HepG2 (cell line): ENCODE data around the gene CCDC33.

Source experiments
- EED ChIP-seq: sonication (generic); formaldehyde crosslinking; IDR thresholded peaks from 2 replicates; pipeline ENCODE4 v1.5.0; 2020; ENCODE audit warnings: mild to moderate bottlenecking, missing genetic modification reagents
- GABPA ChIP-seq, 2 experiments: IDR thresholded peaks; 2 replicates each; pipeline ENCODE4 v1.6.1; 2011 to 2016; ENCODE audit warnings: low read depth in 2 of 2, low read length in 1 of 2, missing biosample characterization in 1 of 2, missing genetic modification characterization in 1 of 2
- HDAC6 ChIP-seq: fragments of 200-600 bp; sonication (generic); IDR thresholded peaks from 2 replicates; pipeline ENCODE4 v1.7.0; 2017; ENCODE audit warnings: mild to moderate bottlenecking, antibody characterized with exemption, low read length, low read depth
- JUND ChIP-seq: sonication (generic); formaldehyde crosslinking; IDR thresholded peaks from 2 replicates; pipeline ENCODE4 v1.8.0; 2022; ENCODE audit warnings: mild to moderate bottlenecking, missing genetic modification reagents
- NR2F2 ChIP-seq: IDR thresholded peaks from 2 replicates; pipeline ENCODE4 v1.6.1; 2012; ENCODE audit warnings: low read depth, inconsistent platforms, borderline replicate concordance
- POLR2A ChIP-seq, 2 experiments: IDR thresholded peaks; 2 replicates each; pipeline ENCODE4 v1.6.1; 2011; ENCODE audit warnings: low read depth in 2 of 2, low read length in 2 of 2, mild to moderate bottlenecking in 1 of 2, moderate library complexity in 1 of 2; ENCODE audit not compliant: insufficient read depth in 1 of 2
- RAD21 ChIP-seq: fragments of 450-650 bp; formaldehyde crosslinking; IDR thresholded peaks from 2 replicates; pipeline ENCODE4 v1.5.0; 2020; ENCODE audit warnings: mild to moderate bottlenecking
- TCF7L2 ChIP-seq: IDR thresholded peaks from 2 replicates; pipeline ENCODE4 v1.6.1; 2011; ENCODE audit warnings: mild to moderate bottlenecking, low read depth, low read length, moderate library complexity
- ZNF605 ChIP-seq: sonication (generic); formaldehyde crosslinking; IDR thresholded peaks from 2 replicates; pipeline ENCODE4 v1.8.0; 2022; ENCODE audit warnings: mild to moderate bottlenecking, missing genetic modification reagents
- TF ChIP-seq, protein P1 (sequence below): sonication (generic); formaldehyde crosslinking; IDR thresholded peaks from 2 replicates; pipeline ENCODE4 v1.4.0; 2020; ENCODE audit warnings: missing genetic modification reagents
- TF ChIP-seq, protein P2 (sequence below): sonication (generic); formaldehyde crosslinking; IDR thresholded peaks from 2 replicates; pipeline ENCODE4 v1.5.0; 2020; ENCODE audit warnings: mild to moderate bottlenecking, missing genetic modification reagents, moderate library complexity
- TF ChIP-seq, protein P3 (sequence below): sonication (generic); formaldehyde crosslinking; IDR thresholded peaks from 2 replicates; pipeline ENCODE4 v1.9.0; 2021; ENCODE audit warnings: missing genetic modification reagents, mild to moderate bottlenecking, borderline replicate concordance
- TF ChIP-seq, protein P4 (sequence below): conservative IDR thresholded peaks from 2 replicates; pipeline ENCODE4 v1.6.1; 2018; ENCODE audit warnings: missing genetic modification reagents

DNA sequence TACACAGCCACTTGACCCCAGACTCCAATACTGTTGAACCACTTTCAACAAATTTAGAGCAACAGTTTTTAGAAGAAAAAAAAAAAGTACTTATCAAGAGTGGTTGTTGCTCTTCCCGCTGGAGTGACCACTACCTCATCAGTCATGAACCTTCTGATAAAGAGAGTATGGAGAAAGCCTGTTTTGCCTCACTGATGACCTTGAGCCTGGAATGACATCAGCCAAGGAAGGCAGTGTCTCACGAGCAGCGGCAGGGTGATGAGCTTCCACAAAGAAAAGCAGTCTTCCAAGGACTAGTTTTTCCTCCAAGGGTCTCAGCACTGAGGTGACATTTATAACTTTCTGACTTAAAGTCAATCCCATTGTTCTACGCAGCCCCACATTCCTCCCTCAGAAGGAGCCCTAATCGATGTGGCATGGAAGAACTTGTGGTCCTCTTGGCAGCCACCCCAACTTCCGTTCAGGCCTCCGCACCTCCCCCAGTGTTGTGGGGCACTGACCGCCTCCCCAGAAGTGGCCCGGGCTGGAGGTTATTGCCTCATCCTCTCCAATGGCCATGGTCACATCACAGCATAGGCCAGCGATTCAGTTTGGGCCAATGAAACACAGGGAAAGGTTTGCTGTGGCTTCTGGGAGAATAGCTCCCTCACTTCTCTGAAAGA, 133.1 kb downstream of the CCDC33 start:
- TF ChIP-seq NR2F2, result no peak
- no peak for TF ChIP-seq HDAC6
- TF ChIP-seq EED (CRISPR knock-in tag), result no peak
- no peak for TF ChIP-seq TCF7L2
- TF ChIP-seq, protein P1, sequence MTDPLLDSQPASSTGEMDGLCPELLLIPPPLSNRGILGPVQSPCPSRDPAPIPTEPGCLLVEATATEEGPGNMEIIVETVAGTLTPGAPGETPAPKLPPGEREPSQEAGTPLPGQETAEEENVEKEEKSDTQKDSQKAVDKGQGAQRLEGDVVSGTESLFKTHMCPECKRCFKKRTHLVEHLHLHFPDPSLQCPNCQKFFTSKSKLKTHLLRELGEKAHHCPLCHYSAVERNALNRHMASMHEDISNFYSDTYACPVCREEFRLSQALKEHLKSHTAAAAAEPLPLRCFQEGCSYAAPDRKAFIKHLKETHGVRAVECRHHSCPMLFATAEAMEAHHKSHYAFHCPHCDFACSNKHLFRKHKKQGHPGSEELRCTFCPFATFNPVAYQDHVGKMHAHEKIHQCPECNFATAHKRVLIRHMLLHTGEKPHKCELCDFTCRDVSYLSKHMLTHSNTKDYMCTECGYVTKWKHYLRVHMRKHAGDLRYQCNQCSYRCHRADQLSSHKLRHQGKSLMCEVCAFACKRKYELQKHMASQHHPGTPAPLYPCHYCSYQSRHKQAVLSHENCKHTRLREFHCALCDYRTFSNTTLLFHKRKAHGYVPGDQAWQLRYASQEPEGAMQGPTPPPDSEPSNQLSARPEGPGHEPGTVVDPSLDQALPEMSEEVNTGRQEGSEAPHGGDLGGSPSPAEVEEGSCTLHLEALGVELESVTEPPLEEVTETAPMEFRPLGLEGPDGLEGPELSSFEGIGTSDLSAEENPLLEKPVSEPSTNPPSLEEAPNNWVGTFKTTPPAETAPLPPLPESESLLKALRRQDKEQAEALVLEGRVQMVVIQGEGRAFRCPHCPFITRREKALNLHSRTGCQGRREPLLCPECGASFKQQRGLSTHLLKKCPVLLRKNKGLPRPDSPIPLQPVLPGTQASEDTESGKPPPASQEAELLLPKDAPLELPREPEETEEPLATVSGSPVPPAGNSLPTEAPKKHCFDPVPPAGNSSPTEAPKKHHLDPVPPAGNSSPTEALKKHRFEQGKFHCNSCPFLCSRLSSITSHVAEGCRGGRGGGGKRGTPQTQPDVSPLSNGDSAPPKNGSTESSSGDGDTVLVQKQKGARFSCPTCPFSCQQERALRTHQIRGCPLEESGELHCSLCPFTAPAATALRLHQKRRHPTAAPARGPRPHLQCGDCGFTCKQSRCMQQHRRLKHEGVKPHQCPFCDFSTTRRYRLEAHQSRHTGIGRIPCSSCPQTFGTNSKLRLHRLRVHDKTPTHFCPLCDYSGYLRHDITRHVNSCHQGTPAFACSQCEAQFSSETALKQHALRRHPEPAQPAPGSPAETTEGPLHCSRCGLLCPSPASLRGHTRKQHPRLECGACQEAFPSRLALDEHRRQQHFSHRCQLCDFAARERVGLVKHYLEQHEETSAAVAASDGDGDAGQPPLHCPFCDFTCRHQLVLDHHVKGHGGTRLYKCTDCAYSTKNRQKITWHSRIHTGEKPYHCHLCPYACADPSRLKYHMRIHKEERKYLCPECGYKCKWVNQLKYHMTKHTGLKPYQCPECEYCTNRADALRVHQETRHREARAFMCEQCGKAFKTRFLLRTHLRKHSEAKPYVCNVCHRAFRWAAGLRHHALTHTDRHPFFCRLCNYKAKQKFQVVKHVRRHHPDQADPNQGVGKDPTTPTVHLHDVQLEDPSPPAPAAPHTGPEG (CRISPR knock-in tag), result no peak
- TF ChIP-seq ZNF605 (CRISPR knock-in tag), result no peak
- no peak for TF ChIP-seq RAD21 (CRISPR knock-in tag)
- no peak for TF ChIP-seq GABPA (IDR thresholded peaks at IDR 0.05; ENCODE audit: low read depth, low read length)
- TF ChIP-seq GABPA (CRISPR knock-in tag; IDR thresholded peaks at IDR 0.05; ENCODE audit: low read depth), result no peak
- TF ChIP-seq, protein P2, sequence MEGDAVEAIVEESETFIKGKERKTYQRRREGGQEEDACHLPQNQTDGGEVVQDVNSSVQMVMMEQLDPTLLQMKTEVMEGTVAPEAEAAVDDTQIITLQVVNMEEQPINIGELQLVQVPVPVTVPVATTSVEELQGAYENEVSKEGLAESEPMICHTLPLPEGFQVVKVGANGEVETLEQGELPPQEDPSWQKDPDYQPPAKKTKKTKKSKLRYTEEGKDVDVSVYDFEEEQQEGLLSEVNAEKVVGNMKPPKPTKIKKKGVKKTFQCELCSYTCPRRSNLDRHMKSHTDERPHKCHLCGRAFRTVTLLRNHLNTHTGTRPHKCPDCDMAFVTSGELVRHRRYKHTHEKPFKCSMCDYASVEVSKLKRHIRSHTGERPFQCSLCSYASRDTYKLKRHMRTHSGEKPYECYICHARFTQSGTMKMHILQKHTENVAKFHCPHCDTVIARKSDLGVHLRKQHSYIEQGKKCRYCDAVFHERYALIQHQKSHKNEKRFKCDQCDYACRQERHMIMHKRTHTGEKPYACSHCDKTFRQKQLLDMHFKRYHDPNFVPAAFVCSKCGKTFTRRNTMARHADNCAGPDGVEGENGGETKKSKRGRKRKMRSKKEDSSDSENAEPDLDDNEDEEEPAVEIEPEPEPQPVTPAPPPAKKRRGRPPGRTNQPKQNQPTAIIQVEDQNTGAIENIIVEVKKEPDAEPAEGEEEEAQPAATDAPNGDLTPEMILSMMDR (CRISPR knock-in tag), result no peak
- no peak for TF ChIP-seq JUND (CRISPR knock-in tag)
- TF ChIP-seq POLR2A (IDR thresholded peaks at IDR 0.05; ENCODE audit: insufficient read depth in 1 of 2, low read depth in 2 of 2, low read length in 2 of 2), result no peak
- TF ChIP-seq, protein P3, sequence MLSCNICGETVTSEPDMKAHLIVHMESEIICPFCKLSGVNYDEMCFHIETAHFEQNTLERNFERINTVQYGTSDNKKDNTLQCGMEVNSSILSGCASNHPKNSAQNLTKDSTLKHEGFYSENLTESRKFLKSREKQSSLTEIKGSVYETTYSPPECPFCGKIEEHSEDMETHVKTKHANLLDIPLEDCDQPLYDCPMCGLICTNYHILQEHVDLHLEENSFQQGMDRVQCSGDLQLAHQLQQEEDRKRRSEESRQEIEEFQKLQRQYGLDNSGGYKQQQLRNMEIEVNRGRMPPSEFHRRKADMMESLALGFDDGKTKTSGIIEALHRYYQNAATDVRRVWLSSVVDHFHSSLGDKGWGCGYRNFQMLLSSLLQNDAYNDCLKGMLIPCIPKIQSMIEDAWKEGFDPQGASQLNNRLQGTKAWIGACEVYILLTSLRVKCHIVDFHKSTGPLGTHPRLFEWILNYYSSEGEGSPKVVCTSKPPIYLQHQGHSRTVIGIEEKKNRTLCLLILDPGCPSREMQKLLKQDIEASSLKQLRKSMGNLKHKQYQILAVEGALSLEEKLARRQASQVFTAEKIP (CRISPR knock-in tag), result no peak
- TF ChIP-seq, protein P4, sequence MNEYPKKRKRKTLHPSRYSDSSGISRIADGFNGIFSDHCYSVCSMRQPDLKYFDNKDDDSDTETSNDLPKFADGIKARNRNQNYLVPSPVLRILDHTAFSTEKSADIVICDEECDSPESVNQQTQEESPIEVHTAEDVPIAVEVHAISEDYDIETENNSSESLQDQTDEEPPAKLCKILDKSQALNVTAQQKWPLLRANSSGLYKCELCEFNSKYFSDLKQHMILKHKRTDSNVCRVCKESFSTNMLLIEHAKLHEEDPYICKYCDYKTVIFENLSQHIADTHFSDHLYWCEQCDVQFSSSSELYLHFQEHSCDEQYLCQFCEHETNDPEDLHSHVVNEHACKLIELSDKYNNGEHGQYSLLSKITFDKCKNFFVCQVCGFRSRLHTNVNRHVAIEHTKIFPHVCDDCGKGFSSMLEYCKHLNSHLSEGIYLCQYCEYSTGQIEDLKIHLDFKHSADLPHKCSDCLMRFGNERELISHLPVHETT (CRISPR knock-in tag), result no peak
